Right lobe of liver (tissue), 6 donors: ENCODE measurements around the gene BTG1. TPM values are rescaled to one million over a fixed set of nuclear protein-coding genes. Genes with fewer than 3 reads are reported as not detected.

Experiments
- ATAC-seq, 4 donors: fragments of 200-7000 bp; cut with Tn5 transposase; one replicate each; pipeline ENCODE4 v1.9.1; 2020; ENCODE audit warnings: mild to moderate bottlenecking in 4 of 4, moderate library complexity in 4 of 4
- DNase-seq, 3 donors: peaks; one replicate each; pipeline ENCODE4 v3.0.0-alpha.2; 2020
- H3K27ac ChIP-seq, 3 donors: fragments of 200-600 bp; one replicate each; pipeline ENCODE4 v1.8.0; 2022
- H3K27me3 ChIP-seq, 2 donors: fragments of 200-600 bp; one replicate each; pipeline ENCODE4 v1.8.0; 2022
- H3K36me3 ChIP-seq, 4 donors: fragments of 200-600 bp; sonication (generic) in 1 of 4; one replicate each; pipeline versions ENCODE4 v1.5.1 to v1.8.0; 2017 to 2022; ENCODE audit warnings: control low read depth in 1 of 4
- H3K4me1 ChIP-seq, 4 donors: fragments of 200-600 bp; sonication (generic) in 1 of 4; one replicate each; pipeline versions ENCODE4 v1.5.1 to v1.8.0; 2017 to 2022; ENCODE audit warnings: control low read depth in 1 of 4
- H3K4me3 ChIP-seq, 3 donors: fragments of 200-600 bp; one replicate each; pipeline ENCODE4 v1.8.0; 2022
- H3K9me3 ChIP-seq, 4 donors: fragments of 200-600 bp; sonication (generic) in 1 of 4; one replicate each; pipeline versions ENCODE4 v1.5.1 to v1.8.0; 2017 to 2022; ENCODE audit warnings: control low read depth in 1 of 4
- CTCF ChIP-seq, 4 donors: fragments of 200-600 bp in 3 of 4; fragments of 450-650 bp in 1 of 4; IDR thresholded peaks; one replicate each; pipeline versions ENCODE4 v1.5.1 to v1.8.0; 2016 to 2022; ENCODE audit warnings: antibody characterized with exemption in 4 of 4, mild to moderate bottlenecking in 2 of 4
- POLR2A ChIP-seq: fragments of 450-650 bp; IDR thresholded peaks from one replicate; pipeline ENCODE4 v1.6.1; 2017; ENCODE audit warnings: antibody characterized with exemption, mild to moderate bottlenecking
- WGBS: methylation state at CpG from one replicate; pipeline ENCODE4 v1.1.6; 2018; ENCODE audit warnings: low coverage, low lambda C conversion rate; ENCODE audit not compliant: insufficient coverage; ENCODE audit errors: missing lambda C conversion rate; 5-methylcytosine and 5-hydroxymethylcytosine counted together
- intact Hi-C, 2 donors: fragments of 100-400 bp; cut with DNase I; formaldehyde crosslinking; loops; one replicate each; pipeline versions ENCODE4 v1.11.2 to v1.14.1; 2022
- total RNA-seq, 6 experiments: library from RNA; depleted of rRNA in 2 of 6; stranded (reverse); fragments of >200 nt in 2 of 6; fragmentation: NEBNext Ultra II Directional in 3 of 6; extraction: Animal tissue kit (Norgen Biotek cat#: 25700) in 3 of 6; gene quantifications; one replicate each; pipeline versions ENCODE4 v1.1.0 to v1.2.4, GENCODE V29; 2016 to 2023
- donor health status: DM: no; HTN: yes; CAD: no.
- donor health status: DM: no; HTN: no; CAD: no.
- donor health status: DM: no; HTN: no; CAD: no.
- donor health status: DM: no; HTN: yes; CAD: no.
- donor health status: DM: no; HTN: yes; CAD: no.

The BTG1 gene
- total RNA-seq, 6 experiments from 2014 or later: 23.4 to 129 (median 52.8) TPM

- Histone ChIP-seq H3K36me3 (no peaks in the 10 kb centered on the region), H3K4me1 (peaks cover 0 to 7% (median 0%) of the 10 kb centered on the region in 4 donors), H3K9me3 (no peaks in the 10 kb centered on the region), H3K4me3 (no peak overlapping the region), H3K27me3 (no peaks in the 10 kb centered on the region), H3K27ac (no peak overlapping the region)
- WGBS: 82% methylated on average over 8 of the region's 8 CpGs
- intact Hi-C loops: no loop called here
- TF ChIP-seq POLR2A (no peak), CTCF (IDR thresholded peaks at IDR 0.05) (no peak)
- ATAC-seq (no peak), DNase-seq (no peak)
Observed at GRCh38 chr12:92149563-92149962, 3.9 kb upstream of the BTG1 start.

- H3K4me3 ChIP-seq: no peak overlapping the region
- no peaks in the 10 kb centered on the region for H3K9me3 ChIP-seq
- no peaks in the 10 kb centered on the region for H3K27me3 ChIP-seq
- peaks cover 0 to 7% (median 0%) of the 10 kb centered on the region in 4 donors for H3K4me1 ChIP-seq
- no peak for DNase-seq
- peaks cover 0 to 14% (median 3%) of the 10 kb centered on the region in 4 donors for H3K36me3 ChIP-seq
- WGBS: 58% methylated on average over 3 of the region's 3 CpGs
- no peak overlapping the region for H3K27ac ChIP-seq
- no peak for ATAC-seq
- intact Hi-C loops: no loop called here
- TF ChIP-seq POLR2A: no peak
- no peak for TF ChIP-seq CTCF (IDR thresholded peaks at IDR 0.05)
Observed at GRCh38 chr12:92147491-92147890, 1.8 kb upstream of the BTG1 start.

GRCh38 chr12:92146497-92147224 is 1.0 kb upstream of the BTG1 start:
- H3K9me3 ChIP-seq: no peaks in the 10 kb centered on the region
- ATAC-seq (no peak), DNase-seq (no peak)
- H3K4me3 ChIP-seq: peak overlapping the region; percentile 64 to 66 (median 65)
- 6% methylated on average over 14 of the region's 14 CpGs for WGBS
- H3K4me1 ChIP-seq: peaks cover 0 to 7% (median 0%) of the 10 kb centered on the region in 4 donors
- TF ChIP-seq CTCF (IDR thresholded peaks at IDR 0.05) (no peak), POLR2A (no peak)
- H3K36me3 ChIP-seq: peaks cover 0 to 20% (median 3%) of the 10 kb centered on the region in 4 donors
- intact Hi-C loops: no loop called here
- no peaks in the 10 kb centered on the region for H3K27me3 ChIP-seq
- H3K27ac ChIP-seq: peak overlapping the region; percentile 93 to 97 (median 93)

DNA sequence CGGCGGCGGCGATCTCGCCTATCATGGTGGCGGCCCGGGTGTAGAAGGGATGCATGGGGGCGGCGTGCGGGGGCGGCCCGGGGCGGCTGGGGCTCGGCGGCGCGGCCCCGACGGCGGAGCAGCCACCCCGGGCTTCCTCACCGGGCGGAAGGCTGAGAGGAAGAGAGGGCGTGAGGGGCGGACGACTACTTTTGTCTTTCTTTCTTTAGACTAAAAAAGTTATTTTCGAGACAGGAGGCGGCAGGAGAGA is 240 bp downstream of the BTG1 start:
- ATAC-seq (peak in 3 of 4 donors; percentile 0 to 22 (median 0)), DNase-seq (no peak)
- H3K4me1 ChIP-seq: peaks cover 0 to 7% (median 0%) of the 10 kb centered on the region in 4 donors
- 1% methylated on average over 26 of the region's 28 CpGs for WGBS
- peak overlapping the region; percentile 76 to 81 (median 78) for H3K4me3 ChIP-seq
- intact Hi-C loops: no loop called here
- H3K27ac ChIP-seq: peak overlapping the region; percentile 99 to 100 (median 100)
- no peaks in the 10 kb centered on the region for H3K27me3 ChIP-seq
- no peaks in the 10 kb centered on the region for H3K9me3 ChIP-seq
- no peak for TF ChIP-seq POLR2A
- no peak for TF ChIP-seq CTCF (IDR thresholded peaks at IDR 0.05)
- H3K36me3 ChIP-seq: peaks cover 0 to 20% (median 3%) of the 10 kb centered on the region in 4 donors
